COR-L47 (cell line): ENCODE data around the gene SKIDA1.

Source experiments
- DNase-seq: peaks from one replicate; lab custom pipeline; 2025; lab: John Stamatoyannopoulos, UW

SKIDA1 gene

DNA sequence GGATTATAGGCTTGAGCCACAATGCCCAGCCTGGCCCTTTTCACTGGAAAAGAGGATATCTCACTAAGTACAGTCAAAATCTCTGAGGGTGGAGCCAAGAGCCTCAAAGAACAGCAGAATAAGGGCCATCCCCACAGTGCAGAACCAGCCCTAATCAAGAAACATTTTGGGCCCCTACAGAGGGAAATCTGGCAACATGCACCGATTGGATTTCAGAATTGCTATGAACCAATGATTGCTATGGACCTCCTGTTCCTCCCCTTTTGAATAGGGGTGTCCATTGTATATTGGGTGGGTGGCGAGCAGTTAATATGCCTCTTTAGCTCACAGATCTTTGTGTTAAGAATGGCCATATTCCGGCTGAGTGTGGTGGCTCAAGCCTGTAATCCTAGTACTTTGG lies 42.7 kb downstream of the SKIDA1 start:
- DNase-seq, result no peak

DNA sequence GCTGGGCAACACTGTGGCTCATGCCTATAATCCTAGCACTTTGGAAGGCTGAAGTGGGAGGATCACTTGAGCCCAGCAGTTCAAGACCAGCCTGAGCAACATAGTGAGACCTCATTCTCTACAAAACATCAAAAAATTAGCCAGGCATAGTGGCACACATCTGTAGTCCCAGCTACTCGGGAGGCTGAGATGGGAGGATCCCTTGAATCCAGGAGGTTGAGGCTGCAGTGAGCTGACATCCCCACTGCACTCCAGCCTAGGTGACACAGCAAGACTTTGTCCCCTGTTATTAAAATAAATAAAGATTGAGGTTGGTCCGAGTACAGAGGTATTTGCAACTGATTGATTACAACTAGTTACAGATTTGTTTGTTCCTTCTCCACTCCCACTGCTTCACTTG lies 44.1 kb downstream of the SKIDA1 start:
- no peak for DNase-seq

DNA sequence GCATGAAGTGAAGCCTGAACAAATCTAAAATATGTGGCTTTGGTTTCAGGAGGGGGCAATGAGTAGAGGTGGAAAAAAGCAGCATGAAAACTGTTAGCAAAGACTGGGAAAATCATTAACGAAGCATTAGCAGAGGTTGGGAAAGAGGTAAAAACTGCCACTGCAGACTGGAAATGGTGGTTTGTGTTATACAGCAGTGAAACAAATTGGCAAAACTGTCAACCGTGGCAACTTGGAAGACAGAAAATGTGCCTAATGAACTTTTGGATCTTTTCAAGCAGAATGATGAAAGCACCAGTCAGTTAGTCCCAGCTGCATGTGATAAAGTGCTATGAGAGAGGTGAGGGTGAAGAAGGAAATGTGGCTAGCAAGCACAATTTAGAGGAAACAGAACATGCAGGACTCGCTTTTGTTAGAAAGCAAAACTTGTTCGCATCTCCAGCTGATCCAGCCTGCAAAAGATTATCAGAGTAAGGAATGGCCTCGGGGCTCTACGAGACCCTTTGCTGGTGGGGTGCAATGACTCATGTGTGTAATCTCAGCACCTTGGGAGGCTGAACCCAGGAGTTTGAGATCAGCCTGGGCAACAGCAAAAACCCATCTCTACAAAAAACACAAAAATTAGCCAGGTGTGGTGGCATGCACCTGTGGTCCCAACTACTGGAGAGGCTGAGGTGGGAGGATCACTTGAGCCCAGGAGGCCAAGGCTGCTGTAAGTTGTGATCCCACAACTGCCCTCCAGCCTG lies 45.7 kb downstream of the SKIDA1 start:
- no peak for DNase-seq

DNA sequence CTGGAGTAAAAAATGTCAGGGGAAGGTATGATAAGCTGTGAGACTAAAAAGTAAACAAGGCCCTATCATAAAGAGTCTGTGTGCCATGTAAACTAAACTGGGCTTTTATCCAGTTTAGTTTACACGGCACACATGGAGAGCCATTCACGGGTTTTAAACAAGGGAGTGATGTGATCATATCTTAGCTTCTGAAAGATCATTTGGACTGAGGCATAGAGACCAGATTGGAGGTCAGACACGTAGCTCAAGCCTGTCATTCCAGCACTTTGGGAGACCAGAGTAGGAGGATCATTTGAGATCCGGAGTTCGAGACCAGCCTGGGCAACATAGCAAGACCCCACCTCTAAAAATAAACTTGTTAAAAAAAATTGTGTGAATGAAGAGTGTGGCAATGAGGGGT lies 50.1 kb downstream of the SKIDA1 start:
- no peak for DNase-seq

DNA sequence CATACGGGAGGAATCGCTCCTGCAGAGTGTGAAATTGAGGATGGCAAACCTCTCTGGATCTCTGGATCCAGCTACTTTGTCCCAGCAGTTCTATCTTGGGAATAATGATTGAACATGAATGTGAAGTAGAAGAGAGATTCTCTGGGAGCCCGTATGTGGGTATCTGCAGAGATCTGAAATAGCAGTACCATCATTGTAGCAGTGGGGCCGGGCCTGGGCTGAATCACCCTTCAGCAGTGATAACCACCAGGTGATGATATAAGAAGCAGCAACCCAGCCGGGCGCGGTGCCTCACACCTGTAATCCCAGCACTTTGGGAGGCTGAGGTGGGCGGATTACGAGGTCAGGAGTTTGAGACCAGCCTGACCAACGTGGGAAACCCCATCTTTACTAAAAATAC lies 51.9 kb downstream of the SKIDA1 start:
- DNase-seq, result no peak

DNA sequence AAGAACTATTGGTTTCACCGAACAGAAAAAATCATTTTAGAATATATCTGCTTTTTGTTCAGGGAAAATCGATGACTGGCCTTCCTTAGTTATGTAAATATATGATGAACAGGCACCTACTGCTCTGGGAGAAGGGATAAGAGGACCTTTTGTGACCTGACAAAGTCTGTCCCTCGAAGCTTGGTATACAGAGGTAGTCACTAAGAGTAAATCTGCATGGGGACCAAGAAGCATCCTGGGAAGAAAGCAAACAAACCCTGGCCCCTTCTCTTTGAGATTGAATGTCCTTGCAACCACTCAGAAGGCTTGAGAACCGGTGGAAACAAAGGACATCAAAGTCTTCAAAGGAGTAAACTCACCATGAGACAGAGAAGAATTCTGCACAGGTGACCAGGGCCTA lies 52.3 kb downstream of the SKIDA1 start:
- DNase-seq, result no peak

DNA sequence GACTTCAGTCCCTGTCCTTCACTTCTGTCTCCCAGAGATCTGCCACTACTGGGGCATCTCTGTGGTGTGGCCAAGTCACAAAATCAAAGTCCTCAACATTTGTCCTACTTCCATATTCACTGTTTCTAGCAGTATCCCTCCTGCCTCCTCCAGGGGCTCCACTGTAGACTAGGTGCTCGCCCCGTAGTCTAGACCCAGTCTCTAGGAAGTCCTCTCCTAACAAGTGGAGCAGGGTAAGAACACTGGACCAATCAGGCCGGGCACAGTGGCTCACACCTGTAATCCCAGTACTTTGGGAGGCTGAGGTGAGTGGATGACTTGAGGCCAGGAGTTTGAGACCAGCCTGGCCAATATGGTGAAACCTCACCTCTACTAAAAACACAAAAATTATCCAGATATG lies 57.4 kb downstream of the SKIDA1 start:
- DNase-seq, result no peak

DNA sequence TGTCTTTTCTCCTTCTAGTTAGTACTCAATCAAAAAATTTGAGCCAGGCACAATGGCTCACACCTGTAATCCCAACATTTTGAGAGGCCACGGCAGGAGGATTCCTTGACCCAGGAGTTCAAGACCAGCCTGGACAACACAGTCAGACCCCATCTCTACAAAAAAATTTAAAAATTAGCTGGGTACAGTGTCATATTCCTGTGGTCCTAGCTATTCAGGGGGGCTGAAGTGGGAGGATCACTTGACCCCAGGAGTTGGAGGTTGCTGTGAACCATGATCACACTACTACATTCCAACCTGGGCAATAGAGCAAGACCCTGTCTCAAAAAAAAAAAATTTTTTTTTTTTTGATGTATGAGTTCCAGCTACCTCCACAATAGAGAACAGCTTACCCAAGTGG lies 57.8 kb downstream of the SKIDA1 start:
- DNase-seq, result no peak

DNA sequence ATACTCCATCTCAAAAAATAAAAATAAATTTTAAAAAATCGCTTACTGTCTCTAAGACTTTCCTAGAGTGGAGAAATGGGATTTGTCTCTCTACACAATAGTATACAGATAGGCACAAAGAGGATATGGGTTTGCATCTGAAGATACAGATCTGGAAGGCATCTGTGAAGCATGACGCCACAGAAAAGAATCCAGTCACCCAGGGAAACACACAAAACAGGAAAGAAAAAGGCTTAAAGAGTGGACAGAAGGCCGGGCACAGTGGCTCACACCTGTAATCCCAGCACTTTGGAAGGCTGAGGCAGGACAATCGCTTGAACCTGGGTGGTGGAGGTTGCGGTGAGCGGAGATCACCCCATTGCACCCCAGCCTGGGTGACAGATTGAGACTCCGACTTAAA lies 61.3 kb downstream of the SKIDA1 start:
- no peak for DNase-seq
